GM12891 (cell line): ENCODE measurements around the gene GABRR2.

Experiments used
- PAX5 ChIP-seq: IDR thresholded peaks from 2 replicates; pipeline ENCODE4 v1.6.1; 2011; ENCODE audit warnings: low read length, moderate library complexity, mild to moderate bottlenecking; ENCODE audit not compliant: insufficient read depth, severe bottlenecking
- POLR2A ChIP-seq: IDR thresholded peaks from 2 replicates; pipeline ENCODE4 v1.6.1; 2011; ENCODE audit warnings: low read depth, low read length, control low read depth
- POLR2AphosphoS5 ChIP-seq: IDR thresholded peaks from 2 replicates; pipeline ENCODE4 v1.6.1; 2011; ENCODE audit warnings: low read depth, low read length, control low read depth
- POU2F2 ChIP-seq: IDR thresholded peaks from 2 replicates; pipeline ENCODE4 v1.6.1; 2011; ENCODE audit warnings: low read depth, mild to moderate bottlenecking, control low read depth, low read length, moderate library complexity
- SPI1 ChIP-seq: IDR thresholded peaks from 2 replicates; pipeline ENCODE4 v1.6.1; 2011; ENCODE audit warnings: low read depth, low read length, control low read depth
- TAF1 ChIP-seq: IDR thresholded peaks from 2 replicates; pipeline ENCODE4 v1.6.1; 2011; ENCODE audit warnings: low read depth, low read length, control low read depth

DNA sequence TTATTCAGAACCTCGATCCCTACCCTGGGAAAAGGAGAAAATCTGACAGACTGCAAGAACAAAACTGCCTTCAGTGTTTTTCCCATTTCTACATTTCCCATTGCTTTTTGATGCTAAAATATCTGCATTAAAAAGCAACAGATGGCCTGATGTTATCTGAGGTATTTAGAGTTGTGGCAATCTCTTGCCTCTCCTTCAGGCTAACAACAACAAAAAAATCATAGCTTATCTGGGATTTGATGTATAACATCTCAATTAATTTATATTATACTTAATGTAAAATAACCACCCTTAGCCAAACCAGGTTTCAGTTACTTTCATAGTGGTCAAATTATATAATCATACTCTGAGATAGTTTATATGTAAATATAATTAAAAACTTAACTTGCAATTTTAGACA, 15.8 kb upstream of the GABRR2 start:
- TF ChIP-seq POLR2A (no peak), POLR2AphosphoS5 (no peak), SPI1 (no peak), TAF1 (no peak), PAX5 (no peak), POU2F2 (no peak)
